Trophoblast cell (in vitro differentiated cells and primary cell): ENCODE results near the gene CLDN16.

ENCODE experiments used
- DNase-seq, 2 donors: peaks; one replicate each; pipeline ENCODE4 v3.0.0-alpha.2; 2016
- H2AFZ ChIP-seq: 2 replicates; pipeline ENCODE4 v1.6.1; 2013; ENCODE audit warnings: low read length, moderate library complexity, mild to moderate bottlenecking; ENCODE audit not compliant: insufficient read depth, poor library complexity
- H2AK5ac ChIP-seq: 2 replicates; pipeline ENCODE4 v1.6.1; 2013; ENCODE audit warnings: mild to moderate bottlenecking, low read length
- H2BK120ac ChIP-seq: 2 replicates; pipeline ENCODE4 v1.6.1; 2013; ENCODE audit warnings: low read length, mild to moderate bottlenecking, moderate library complexity; ENCODE audit not compliant: insufficient read depth, poor library complexity
- H2BK12ac ChIP-seq: 2 replicates; pipeline ENCODE4 v1.6.1; 2013; ENCODE audit warnings: mild to moderate bottlenecking, low read length, moderate library complexity
- H2BK5ac ChIP-seq: 2 replicates; pipeline ENCODE4 v1.6.1; 2013; ENCODE audit warnings: low read length, low read depth, moderate library complexity, mild to moderate bottlenecking; ENCODE audit not compliant: poor library complexity
- H3K14ac ChIP-seq: 2 replicates; pipeline ENCODE4 v1.6.1; 2013; ENCODE audit warnings: mild to moderate bottlenecking, low read length
- H3K18ac ChIP-seq: 2 replicates; pipeline ENCODE4 v1.6.1; 2013; ENCODE audit warnings: mild to moderate bottlenecking, low read length
- H3K23ac ChIP-seq: 2 replicates; pipeline ENCODE4 v1.6.1; 2013; ENCODE audit warnings: low read length
- H3K27ac ChIP-seq: 2 replicates; pipeline ENCODE4 v1.5.1; 2013; ENCODE audit warnings: low read depth, mild to moderate bottlenecking, inconsistent platforms, low read length, moderate library complexity
- H3K27me3 ChIP-seq: 2 replicates; pipeline ENCODE4 v1.6.1; 2013; ENCODE audit warnings: inconsistent platforms, mild to moderate bottlenecking, low read length, moderate library complexity; ENCODE audit not compliant: insufficient read depth
- H3K36me3 ChIP-seq, 2 experiments: 1 replicate in 1 of 2; 2 replicates in 1 of 2; pipeline ENCODE4 v1.6.1; 2013; ENCODE audit warnings: low read length in 2 of 2, mild to moderate bottlenecking in 2 of 2, moderate library complexity in 1 of 2; ENCODE audit not compliant: insufficient read depth in 2 of 2, control insufficient read depth in 1 of 2
- H3K4ac ChIP-seq: 2 replicates; pipeline ENCODE4 v1.6.1; 2013; ENCODE audit warnings: low read depth, mild to moderate bottlenecking, low read length, moderate library complexity
- H3K4me1 ChIP-seq, 2 experiments: 1 replicate in 1 of 2; 2 replicates in 1 of 2; pipeline ENCODE4 v1.6.1; 2013; ENCODE audit warnings: low read length in 2 of 2, mild to moderate bottlenecking in 2 of 2, moderate library complexity in 1 of 2; ENCODE audit not compliant: insufficient read depth in 2 of 2, control insufficient read depth in 1 of 2
- H3K4me2 ChIP-seq: 2 replicates; pipeline ENCODE4 v1.6.1; 2013; ENCODE audit warnings: inconsistent platforms, mild to moderate bottlenecking, low read length, moderate library complexity
- H3K4me3 ChIP-seq: 2 replicates; pipeline ENCODE4 v1.5.1; 2013; ENCODE audit warnings: mild to moderate bottlenecking, low read depth, low read length, inconsistent platforms
- H3K79me1 ChIP-seq: one replicate; pipeline ENCODE4 v1.6.1; 2013; ENCODE audit warnings: low read length
- H3K79me2 ChIP-seq: 2 replicates; pipeline ENCODE4 v1.6.1; 2013; ENCODE audit warnings: low read length, mild to moderate bottlenecking; ENCODE audit not compliant: control insufficient read depth, insufficient read depth, poor library complexity
- H3K9ac ChIP-seq: 2 replicates; pipeline ENCODE4 v1.6.1; 2013; ENCODE audit warnings: mild to moderate bottlenecking, low read length
- H3K9me3 ChIP-seq: 2 replicates; pipeline ENCODE4 v1.6.1; 2013; ENCODE audit warnings: low read depth, mild to moderate bottlenecking, control low read depth, inconsistent platforms, low read length; ENCODE audit not compliant: insufficient read depth
- H4K12ac ChIP-seq: 2 replicates; pipeline ENCODE4 v1.6.1; 2013; ENCODE audit warnings: low read depth, mild to moderate bottlenecking, low read length, moderate library complexity
- H4K8ac ChIP-seq: 2 replicates; pipeline ENCODE4 v1.6.1; 2013; ENCODE audit warnings: low read depth, mild to moderate bottlenecking, low read length, moderate library complexity
- H4K91ac ChIP-seq: one replicate; pipeline ENCODE4 v1.6.1; 2013; ENCODE audit warnings: low read depth, mild to moderate bottlenecking, low read length, moderate library complexity
- WGBS: extraction: QIAGEN DNeasy Blood & Tissue Kit; methylation state at CpG from one replicate; pipeline ENCODE4 v1.1.7; 2013; ENCODE audit warnings: missing lambda C conversion rate; ENCODE audit not compliant: insufficient read length, insufficient coverage; ENCODE audit errors: extremely low coverage; 5-methylcytosine and 5-hydroxymethylcytosine counted together

The CLDN16 gene

DNA sequence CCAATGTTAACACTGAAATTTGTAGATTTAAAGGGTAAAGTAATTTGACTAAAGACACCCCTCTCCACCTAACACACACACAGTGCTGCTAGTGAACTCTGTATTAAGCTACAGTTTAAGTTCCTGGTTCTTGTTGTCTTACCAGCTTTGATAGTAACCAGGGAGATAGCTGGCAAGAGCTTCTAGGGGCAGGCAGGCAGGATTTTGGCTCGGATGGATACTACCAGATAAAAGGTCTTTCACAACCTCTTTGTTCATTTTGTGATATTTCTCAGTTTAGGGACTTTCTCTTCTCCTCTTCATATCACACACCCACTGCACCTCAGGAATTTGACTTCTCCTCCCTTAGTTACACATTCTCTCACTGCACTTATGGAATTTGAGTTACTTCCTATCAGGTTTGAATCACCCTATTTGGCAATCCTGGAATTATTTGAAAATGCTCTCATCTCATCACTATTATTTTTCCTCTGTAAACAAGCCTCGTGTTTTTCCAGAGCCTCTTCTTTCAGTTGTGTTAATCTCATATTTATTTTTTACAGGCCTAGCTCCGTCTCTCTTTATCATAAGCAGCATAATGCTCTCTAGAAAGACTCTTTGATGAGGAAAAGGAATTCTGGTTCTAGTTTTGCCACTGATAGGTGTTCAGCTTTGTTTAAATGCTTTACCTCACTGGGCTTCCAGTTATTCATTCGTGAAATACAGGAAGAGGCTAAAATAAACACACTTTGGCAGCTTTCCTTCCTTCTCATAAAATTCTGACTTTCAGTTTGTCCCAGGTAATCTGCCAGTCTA is 42.7 kb upstream of the CLDN16 start:
- H4K12ac ChIP-seq, result no peak overlapping the region
- no peak overlapping the region for H2BK12ac ChIP-seq
- no CpG with 5 or more reads among the region's 4 CpGs for WGBS

DNA sequence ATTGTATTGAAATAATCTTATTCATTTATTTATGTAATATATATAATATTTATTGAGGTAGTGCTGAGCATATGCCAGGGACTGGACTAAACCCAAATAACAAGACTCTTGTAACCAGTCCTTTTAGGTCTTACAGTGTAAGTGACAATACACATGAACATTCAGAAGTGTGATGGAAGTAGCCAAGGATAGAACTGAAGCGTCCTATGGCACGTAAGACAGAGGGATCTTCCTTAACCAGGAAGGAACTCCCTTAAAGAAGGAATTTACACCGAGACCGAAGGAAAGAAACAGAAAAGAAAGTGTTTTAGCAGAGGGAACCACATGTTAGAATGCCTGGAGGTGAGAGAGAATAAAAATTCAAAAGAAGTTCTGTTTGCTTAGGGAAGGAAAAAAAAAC is 42.1 kb upstream of the CLDN16 start:
- Histone ChIP-seq H2BK5ac (no peak overlapping the region), H3K4me2 (no peak overlapping the region)
- WGBS, result no CpG with 5 or more reads among the region's 4 CpGs

More for the DNA sequence above, 42.7 kb upstream of the CLDN16 start:
- Histone ChIP-seq H2AFZ (no peak overlapping the region), H3K18ac (no peak overlapping the region), H3K4ac (no peak overlapping the region), H2BK5ac (no peak overlapping the region), H3K79me1 (no peaks in the 10 kb centered on the region), H3K4me2 (no peak overlapping the region), H3K79me2 (no peaks in the 10 kb centered on the region), H3K27me3 (no peaks in the 10 kb centered on the region), H3K4me1 (no peaks in the 10 kb centered on the region), H4K8ac (no peak overlapping the region), H2AK5ac (no peak overlapping the region), H3K23ac (no peak overlapping the region), H2BK120ac (no peak overlapping the region), H4K91ac (no peak overlapping the region), H3K27ac (no peak overlapping the region), H3K4me3 (no peak overlapping the region), H3K36me3 (no peaks in the 10 kb centered on the region), H3K9ac (no peak overlapping the region), H3K9me3 (no peaks in the 10 kb centered on the region), H3K14ac (no peak overlapping the region)
- peak; percentile 58 to 93 for DNase-seq

DNA sequence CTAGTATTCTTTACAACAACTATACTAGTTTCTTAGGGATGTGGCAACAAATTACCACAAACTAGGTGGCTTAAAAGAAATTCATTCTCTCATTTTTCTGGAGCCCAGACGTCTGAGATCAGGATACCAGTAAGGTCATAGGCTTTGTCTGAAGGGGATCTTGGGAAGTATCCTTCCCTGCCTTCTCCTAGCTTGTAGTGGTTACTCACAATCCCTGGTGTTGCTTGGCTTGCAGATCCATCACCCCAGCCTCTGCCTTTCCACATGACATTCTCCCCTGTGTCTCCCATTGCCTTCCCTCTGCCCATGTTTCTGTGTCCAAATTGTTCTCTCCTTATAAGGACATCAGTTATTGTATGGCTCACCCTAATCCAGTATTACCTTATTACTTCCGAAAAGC is 41.4 kb upstream of the CLDN16 start:
- Histone ChIP-seq H4K8ac (no peak overlapping the region), H2BK5ac (no peak overlapping the region), H3K36me3 (no peaks in the 10 kb centered on the region), H3K79me1 (no peaks in the 10 kb centered on the region), H3K14ac (no peak overlapping the region), H3K9me3 (no peaks in the 10 kb centered on the region), H2AFZ (no peak overlapping the region), H3K4ac (no peak overlapping the region), H3K4me1 (no peaks in the 10 kb centered on the region), H4K12ac (no peak overlapping the region), H4K91ac (no peak overlapping the region), H3K27ac (no peak overlapping the region), H3K9ac (no peak overlapping the region), H3K23ac (no peak overlapping the region), H2BK12ac (no peak overlapping the region), H3K79me2 (no peaks in the 10 kb centered on the region), H2AK5ac (no peak overlapping the region), H3K4me3 (no peak overlapping the region), H3K27me3 (no peaks in the 10 kb centered on the region), H2BK120ac (no peak overlapping the region), H3K18ac (no peak overlapping the region), H3K4me2 (no peak overlapping the region)
- WGBS, result no CpG with 5 or more reads among the region's 2 CpGs
- DNase-seq, result no peak

More for the DNA sequence above, 42.1 kb upstream of the CLDN16 start:
- no peaks in the 10 kb centered on the region for H3K9me3 ChIP-seq
- H4K91ac ChIP-seq, result no peak overlapping the region
- no peak overlapping the region for H2AFZ ChIP-seq
- no peak overlapping the region for H3K9ac ChIP-seq
- no peak overlapping the region for H4K12ac ChIP-seq
- no peaks in the 10 kb centered on the region for H3K36me3 ChIP-seq
- peak in 1 of 2 donors; percentile 31 for DNase-seq
- no peaks in the 10 kb centered on the region for H3K79me1 ChIP-seq
- no peak overlapping the region for H3K4ac ChIP-seq
- no peak overlapping the region for H3K27ac ChIP-seq
- H2BK12ac ChIP-seq, result no peak overlapping the region
- no peaks in the 10 kb centered on the region for H3K27me3 ChIP-seq
- no peak overlapping the region for H3K18ac ChIP-seq
- no peak overlapping the region for H2AK5ac ChIP-seq
- H3K4me3 ChIP-seq, result no peak overlapping the region
- no peak overlapping the region for H4K8ac ChIP-seq
- no peaks in the 10 kb centered on the region for H3K4me1 ChIP-seq
- H3K23ac ChIP-seq, result no peak overlapping the region
- no peak overlapping the region for H3K14ac ChIP-seq
- no peak overlapping the region for H2BK120ac ChIP-seq
- H3K79me2 ChIP-seq, result no peaks in the 10 kb centered on the region

DNA sequence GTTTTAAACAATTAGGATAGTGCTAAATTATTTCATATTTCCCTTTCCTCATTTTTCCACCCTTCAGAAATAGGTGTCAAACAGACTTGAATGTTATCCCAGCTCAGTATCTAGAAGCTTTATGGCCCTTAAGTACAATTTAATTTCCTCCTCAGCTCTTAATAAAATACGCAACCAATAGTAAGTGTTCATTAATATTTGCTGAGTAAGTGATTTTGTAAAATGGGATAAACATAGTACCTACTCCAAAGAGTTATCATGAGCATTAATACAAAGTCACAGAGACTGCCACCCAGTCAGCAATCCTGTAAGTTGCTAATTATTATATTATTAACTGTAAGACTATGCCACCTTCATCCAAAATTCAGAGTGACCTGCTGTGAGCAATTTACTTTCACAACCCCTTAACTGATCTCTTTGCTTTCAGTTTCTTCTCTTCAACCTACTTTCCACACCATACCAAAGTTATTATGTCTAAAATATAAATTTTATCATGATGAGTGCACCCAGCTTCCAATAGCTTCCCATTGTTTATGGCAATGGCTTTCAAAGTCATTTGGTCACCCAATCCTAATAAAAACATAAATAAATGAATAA is 35.0 kb upstream of the CLDN16 start:
- H3K4me2 ChIP-seq, result no peak overlapping the region
- no peak overlapping the region for H3K9ac ChIP-seq
- no peak overlapping the region for H3K14ac ChIP-seq
- H4K8ac ChIP-seq, result no peak overlapping the region
- no peak overlapping the region for H4K91ac ChIP-seq
- no peak overlapping the region for H2AK5ac ChIP-seq
- no CpG with 5 or more reads among the region's 1 CpG for WGBS
- H3K79me1 ChIP-seq, result no peaks in the 10 kb centered on the region
- no peak for DNase-seq
- no peak overlapping the region for H4K12ac ChIP-seq
- H2BK12ac ChIP-seq, result no peak overlapping the region
- no peak overlapping the region for H2BK5ac ChIP-seq
- H2BK120ac ChIP-seq, result no peak overlapping the region
- H3K36me3 ChIP-seq, result no peaks in the 10 kb centered on the region
- H3K23ac ChIP-seq, result no peak overlapping the region
- no peak overlapping the region for H3K27ac ChIP-seq
- H3K4me3 ChIP-seq, result no peak overlapping the region
- H3K4ac ChIP-seq, result no peak overlapping the region
- no peak overlapping the region for H2AFZ ChIP-seq
- H3K79me2 ChIP-seq, result no peaks in the 10 kb centered on the region
- H3K27me3 ChIP-seq, result no peaks in the 10 kb centered on the region
- no peaks in the 10 kb centered on the region for H3K9me3 ChIP-seq
- no peak overlapping the region for H3K18ac ChIP-seq
- H3K4me1 ChIP-seq, result no peaks in the 10 kb centered on the region
